Fibroblast of villous mesenchyme (primary cell): ENCODE data around the gene ZBTB5. TPM values are rescaled to one million over a fixed set of nuclear protein-coding genes. Genes with fewer than 3 reads are reported as not detected.
A peak's percentile ranks its signal among the peaks of the same experiment; 100 is the strongest.
"Not testable (repeated sequence)": the region's sequence is repeated elsewhere in the genome, so short reads cannot be mapped to it uniquely, and the experiment has no call there.

Experiments used
- DNase-seq: peaks from one replicate; pipeline ENCODE4 v3.0.0-alpha.2; 2010; ENCODE audit warnings: low read depth
- H3K4me3 ChIP-seq: 2 replicates; pipeline ENCODE4 v1.5.1; 2011; ENCODE audit warnings: low read depth, mild to moderate bottlenecking, low read length
- total RNA-seq: library from RNA; depleted of rRNA; stranded (reverse); fragments of >200 nt; gene quantifications from 2 replicates; pipeline ENCODE4 v1.2.3, GENCODE V29; 2012
- TF ChIP-seq, protein P1 (sequence below): IDR thresholded peaks from 2 replicates; pipeline ENCODE4 v1.5.1; 2012; ENCODE audit warnings: low read depth, mild to moderate bottlenecking, low read length; ENCODE audit not compliant: insufficient read depth

Gene ZBTB5, protein sequence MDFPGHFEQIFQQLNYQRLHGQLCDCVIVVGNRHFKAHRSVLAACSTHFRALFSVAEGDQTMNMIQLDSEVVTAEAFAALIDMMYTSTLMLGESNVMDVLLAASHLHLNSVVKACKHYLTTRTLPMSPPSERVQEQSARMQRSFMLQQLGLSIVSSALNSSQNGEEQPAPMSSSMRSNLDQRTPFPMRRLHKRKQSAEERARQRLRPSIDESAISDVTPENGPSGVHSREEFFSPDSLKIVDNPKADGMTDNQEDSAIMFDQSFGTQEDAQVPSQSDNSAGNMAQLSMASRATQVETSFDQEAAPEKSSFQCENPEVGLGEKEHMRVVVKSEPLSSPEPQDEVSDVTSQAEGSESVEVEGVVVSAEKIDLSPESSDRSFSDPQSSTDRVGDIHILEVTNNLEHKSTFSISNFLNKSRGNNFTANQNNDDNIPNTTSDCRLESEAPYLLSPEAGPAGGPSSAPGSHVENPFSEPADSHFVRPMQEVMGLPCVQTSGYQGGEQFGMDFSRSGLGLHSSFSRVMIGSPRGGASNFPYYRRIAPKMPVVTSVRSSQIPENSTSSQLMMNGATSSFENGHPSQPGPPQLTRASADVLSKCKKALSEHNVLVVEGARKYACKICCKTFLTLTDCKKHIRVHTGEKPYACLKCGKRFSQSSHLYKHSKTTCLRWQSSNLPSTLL
- total RNA-seq, result 9.7 and 12.5 TPM in 2 replicates

DNA sequence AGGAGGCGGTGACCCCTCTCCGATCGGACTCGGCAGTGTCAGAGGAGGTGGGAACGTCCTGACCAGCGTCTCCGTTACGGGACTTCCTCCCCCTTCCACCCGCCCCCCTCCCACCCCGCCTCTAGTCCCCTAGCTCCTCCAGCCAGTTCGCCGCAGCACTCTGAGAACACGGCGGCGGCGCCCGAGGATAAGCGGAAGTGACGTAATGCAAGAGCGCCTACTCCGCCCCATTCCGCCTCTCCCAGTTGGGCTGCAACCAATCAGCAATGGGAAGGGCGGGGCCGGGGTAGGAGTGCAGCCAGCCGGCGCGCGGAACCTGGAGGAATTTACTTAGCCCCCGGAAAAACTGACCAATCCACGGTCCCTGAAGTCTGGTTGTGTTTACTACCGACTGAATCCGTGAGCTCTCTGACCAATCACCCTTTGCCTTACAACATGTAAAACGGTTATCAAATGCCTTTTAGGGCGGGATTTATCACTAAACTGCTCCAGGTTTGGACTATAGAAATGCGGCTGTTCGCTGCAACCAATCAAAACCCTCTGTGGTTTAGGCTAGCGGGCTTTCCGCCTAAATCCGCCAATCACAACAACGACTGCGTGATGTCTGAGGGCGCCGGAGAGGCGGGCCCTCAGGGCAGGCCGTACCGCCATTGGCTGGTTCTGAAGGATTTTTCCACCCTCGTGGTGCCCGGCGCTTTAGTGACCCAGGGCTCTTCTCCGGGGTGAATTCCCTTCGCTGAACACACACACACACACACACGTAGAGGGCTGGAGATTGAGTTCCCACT, at the start of gene ZBTB5:
TSS of gene ZBTB5 (minus strand) at position 202 of the 788 bp plus-strand sequence. CDS start 22,899 bp downstream, outside the sequence.
- DNase-seq, result peak; percentile 100
- TF ChIP-seq, protein P1, sequence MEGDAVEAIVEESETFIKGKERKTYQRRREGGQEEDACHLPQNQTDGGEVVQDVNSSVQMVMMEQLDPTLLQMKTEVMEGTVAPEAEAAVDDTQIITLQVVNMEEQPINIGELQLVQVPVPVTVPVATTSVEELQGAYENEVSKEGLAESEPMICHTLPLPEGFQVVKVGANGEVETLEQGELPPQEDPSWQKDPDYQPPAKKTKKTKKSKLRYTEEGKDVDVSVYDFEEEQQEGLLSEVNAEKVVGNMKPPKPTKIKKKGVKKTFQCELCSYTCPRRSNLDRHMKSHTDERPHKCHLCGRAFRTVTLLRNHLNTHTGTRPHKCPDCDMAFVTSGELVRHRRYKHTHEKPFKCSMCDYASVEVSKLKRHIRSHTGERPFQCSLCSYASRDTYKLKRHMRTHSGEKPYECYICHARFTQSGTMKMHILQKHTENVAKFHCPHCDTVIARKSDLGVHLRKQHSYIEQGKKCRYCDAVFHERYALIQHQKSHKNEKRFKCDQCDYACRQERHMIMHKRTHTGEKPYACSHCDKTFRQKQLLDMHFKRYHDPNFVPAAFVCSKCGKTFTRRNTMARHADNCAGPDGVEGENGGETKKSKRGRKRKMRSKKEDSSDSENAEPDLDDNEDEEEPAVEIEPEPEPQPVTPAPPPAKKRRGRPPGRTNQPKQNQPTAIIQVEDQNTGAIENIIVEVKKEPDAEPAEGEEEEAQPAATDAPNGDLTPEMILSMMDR, result no peak
- H3K4me3 ChIP-seq, result peak within 1 kb of the TSS; percentile 87

DNA sequence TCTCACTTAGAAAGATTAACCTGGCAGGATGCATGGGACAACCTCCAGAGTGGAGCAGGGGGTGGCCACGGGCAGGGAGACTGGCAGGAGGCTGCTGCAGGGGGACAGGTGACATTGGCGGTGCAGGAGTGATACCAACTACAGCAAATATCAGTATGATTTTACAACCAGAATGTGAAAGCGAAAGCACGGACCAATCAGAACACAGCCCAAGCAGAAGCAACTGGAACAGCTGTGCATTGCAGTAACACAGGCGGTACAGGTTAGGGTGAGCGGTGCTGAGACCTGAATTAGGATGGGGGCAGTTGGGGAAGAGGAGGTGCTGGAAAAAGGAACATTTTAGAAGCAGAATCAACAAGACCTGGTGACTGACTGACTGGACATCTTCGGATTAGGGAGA, 49.7 kb upstream of the ZBTB5 start:
- no peak for DNase-seq
- TF ChIP-seq, protein P1, result no peak
- no peak overlapping the region for H3K4me3 ChIP-seq

DNA sequence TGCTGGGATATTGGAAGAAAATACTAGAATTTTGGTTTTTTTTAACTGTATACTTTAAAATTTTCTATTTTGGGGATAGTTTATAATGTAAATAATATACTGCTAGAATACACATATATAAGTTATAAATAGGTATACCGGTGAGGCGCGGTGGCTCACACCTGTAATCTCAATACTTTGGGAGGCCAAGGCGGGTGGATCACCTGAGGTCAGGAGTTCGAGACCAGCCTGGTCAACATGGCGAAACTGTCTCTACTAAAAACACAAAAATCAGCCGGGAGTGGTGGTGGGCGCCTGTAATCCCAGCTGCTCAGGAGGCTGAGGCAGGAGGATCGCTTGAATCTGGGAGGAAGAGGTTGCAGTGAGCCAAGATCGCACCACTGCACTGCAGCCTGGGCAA, 49.2 kb upstream of the ZBTB5 start:
- not testable (repeated sequence) for H3K4me3 ChIP-seq, DNase-seq

DNA sequence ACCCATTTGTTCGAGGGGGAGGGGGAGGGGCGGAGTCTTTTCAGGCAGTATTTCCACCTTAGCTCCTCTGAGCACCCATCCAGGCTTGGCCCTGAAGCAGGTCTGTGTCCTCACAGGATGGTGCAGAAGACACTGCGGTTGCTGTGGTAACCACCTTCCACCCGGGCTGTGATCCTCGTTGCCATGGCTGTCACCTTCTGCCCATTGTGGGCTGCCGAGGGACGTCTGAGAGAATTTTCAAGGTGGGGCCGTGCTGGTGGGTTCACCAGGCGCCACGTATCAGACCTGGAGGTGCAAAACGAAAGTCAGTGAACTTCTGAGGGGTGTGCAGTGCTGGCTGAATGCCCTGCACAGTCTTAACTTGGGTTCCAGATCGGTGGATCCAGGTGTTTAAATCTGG, 47.2 kb upstream of the ZBTB5 start:
- TF ChIP-seq, protein P1, result no peak
- no peak for DNase-seq
- no peak overlapping the region for H3K4me3 ChIP-seq

DNA sequence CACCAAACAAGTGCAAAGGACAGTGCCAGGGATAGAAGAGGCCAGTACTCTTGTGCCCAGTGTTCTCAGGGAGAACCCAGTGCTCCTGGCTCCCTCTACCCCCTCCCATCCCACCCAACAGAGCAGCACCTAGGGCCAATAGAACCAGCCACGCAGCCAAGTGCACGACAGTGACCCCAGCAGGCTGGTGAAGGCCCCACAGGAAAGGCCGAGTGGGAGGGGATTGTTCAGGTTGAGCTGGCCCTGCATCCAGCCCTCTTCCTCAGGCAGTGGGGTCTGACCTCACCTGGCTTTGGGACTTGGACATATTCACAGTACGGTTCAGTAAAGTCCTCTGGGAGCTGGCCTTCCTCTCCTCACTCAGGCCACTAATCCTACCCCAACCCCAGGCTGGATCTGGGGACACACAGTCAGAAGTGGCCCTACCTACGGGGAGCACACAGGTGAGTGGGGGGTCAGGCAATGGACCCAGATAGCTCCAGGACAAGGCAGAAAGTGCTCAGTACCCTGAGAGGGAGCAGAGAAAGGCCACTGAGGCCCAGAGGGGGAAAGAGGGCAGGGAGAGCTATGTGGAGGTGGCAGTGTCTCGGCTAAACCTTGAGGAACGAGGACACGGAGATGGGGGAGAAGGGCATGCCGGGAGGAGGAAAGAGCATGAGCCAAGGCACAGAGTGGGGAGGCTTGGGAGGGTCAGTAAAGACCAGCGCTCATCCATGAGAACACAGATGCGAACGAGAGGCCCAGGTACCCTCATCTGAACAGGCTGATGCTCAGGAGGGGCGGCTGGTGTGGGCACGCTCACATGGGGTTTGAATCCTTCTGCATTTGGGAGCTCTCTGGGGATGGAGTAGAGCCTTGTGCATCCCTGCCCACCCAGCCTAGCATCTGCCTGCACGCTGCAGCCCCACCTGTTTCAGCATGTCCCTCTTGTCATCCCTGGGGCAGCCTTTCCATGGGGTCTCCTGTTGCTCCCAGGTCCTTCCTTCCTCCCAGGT, 46.1 kb upstream of the ZBTB5 start:
- DNase-seq, result no peak
- no peak overlapping the region for H3K4me3 ChIP-seq
- TF ChIP-seq, protein P1, result peak; percentile 10

DNA sequence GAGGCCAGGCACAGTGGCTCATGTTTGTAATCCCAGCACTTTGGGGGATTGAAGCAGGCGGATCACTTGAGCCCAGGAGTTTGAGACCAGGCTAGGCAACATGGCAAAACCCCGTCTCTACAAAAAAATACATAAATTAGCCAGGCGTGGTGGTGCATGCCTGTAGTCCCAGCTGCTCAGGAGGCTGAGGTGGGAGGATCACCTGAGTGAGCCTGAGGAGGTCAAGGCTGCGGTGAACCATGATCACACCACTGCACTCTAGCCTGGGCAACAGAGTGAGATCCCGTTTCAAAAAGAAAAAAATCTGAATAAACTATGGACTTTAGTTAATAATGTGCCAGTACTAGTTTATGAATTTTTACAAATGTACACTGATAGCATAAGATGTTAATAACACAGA, 44.8 kb upstream of the ZBTB5 start:
- not testable (repeated sequence) for DNase-seq, H3K4me3 ChIP-seq

DNA sequence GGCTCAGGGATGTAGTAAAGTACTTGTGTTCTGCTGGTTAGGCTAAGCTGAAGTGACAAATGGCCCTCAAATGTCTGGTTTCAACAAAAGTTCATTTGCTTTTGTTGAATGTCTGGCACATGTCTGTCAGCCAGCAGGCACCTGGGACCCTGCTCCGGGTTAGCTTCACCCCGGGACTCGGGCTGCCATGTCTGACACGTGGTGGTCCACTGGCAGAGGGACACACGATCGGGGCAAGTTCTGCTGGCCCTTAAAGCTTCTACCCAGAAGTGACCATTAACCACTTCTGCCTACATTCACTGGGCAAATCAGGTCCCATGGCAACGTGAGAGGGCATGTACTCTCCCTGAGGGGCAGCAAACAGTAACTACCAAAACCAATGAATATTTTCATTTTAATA, 44.3 kb upstream of the ZBTB5 start:
- TF ChIP-seq, protein P1, result no peak
- DNase-seq, result no peak
- H3K4me3 ChIP-seq, result no peak overlapping the region
